Cardiac fibroblast (primary cell): ENCODE data around the gene PHIP.

Experiments used
- DNase-seq, 2 donors: peaks; one replicate each; pipeline versions ENCODE4 v3.0.0 to v3.0.0-alpha.2; 2010; ENCODE audit warnings: low read depth in 2 of 2
- H3K4me3 ChIP-seq, 2 donors: replicated peaks in 1 of 2; 1 replicate in 1 of 2; 2 replicates in 1 of 2; pipeline ENCODE4 v1.5.1; 2011; ENCODE audit warnings: low read depth in 2 of 2, low read length in 2 of 2, mild to moderate bottlenecking in 2 of 2, moderate library complexity in 1 of 2
- CTCF ChIP-seq: IDR thresholded peaks from one replicate; pipeline ENCODE4 v1.5.1; 2011; ENCODE audit warnings: low read depth, mild to moderate bottlenecking, low read length, inconsistent platforms

Gene PHIP

GRCh38 chr6:78989191-78989590, 88.9 kb downstream of the PHIP start:
- no peak overlapping the region for H3K4me3 ChIP-seq
- DNase-seq, result no peak
- TF ChIP-seq CTCF, result no peak

- no peak for DNase-seq
- H3K4me3 ChIP-seq, result no peak overlapping the region
- no peak for TF ChIP-seq CTCF
Observed at GRCh38 chr6:78986161-78986560, 91.9 kb downstream of the PHIP start.

GRCh38 chr6:78984225-78984950, 93.7 kb downstream of the PHIP start:
- DNase-seq, result no peak
- H3K4me3 ChIP-seq, result no peak overlapping the region
- no peak for TF ChIP-seq CTCF

GRCh38 chr6:78967191-78967590, 110.9 kb downstream of the PHIP start:
- DNase-seq, result no peak
- H3K4me3 ChIP-seq, result no peak overlapping the region
- no peak for TF ChIP-seq CTCF

GRCh38 chr6:78966542-78966941, 111.5 kb downstream of the PHIP start:
- H3K4me3 ChIP-seq, result no peak overlapping the region
- no peak for DNase-seq
- TF ChIP-seq CTCF, result no peak

DNA sequence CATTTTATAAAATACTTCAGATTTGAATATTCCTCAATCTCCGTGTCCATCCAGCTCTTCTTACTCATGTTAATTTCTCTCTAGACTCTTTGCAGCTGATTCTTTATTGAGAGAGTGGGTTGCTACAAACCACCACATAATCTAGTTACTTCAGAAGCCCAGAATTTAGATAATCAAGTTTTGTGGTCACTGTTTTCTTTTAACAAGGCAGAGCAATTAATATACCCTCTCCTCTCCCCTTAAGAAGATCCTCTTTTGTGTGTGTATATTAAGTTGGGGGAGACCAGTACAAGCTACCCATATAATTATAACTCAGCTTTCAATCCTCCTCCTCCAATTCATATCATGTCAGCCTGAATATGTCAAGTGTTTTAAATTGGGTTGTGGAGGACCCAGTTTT, 115.6 kb downstream of the PHIP start:
- H3K4me3 ChIP-seq, result no peak overlapping the region
- no peak for TF ChIP-seq CTCF
- no peak for DNase-seq

GRCh38 chr6:78954740-78955139, 123.3 kb downstream of the PHIP start:
- no peak for TF ChIP-seq CTCF
- no peak for DNase-seq
- no peak overlapping the region for H3K4me3 ChIP-seq
